IgD-negative memory B cell (primary cell): ENCODE data around the gene SEC22A. TPM values are rescaled to one million over a fixed set of nuclear protein-coding genes. Genes with fewer than 3 reads are reported as not detected.

Experiments used
- H3K27ac Mint-ChIP-seq, 3 donors: one replicate each; pipeline ENCODE4 v1.8.0; 2020 to 2022; ENCODE audit warnings: mild to moderate bottlenecking in 3 of 3, mixed read lengths in 3 of 3, moderate library complexity in 1 of 3
- H3K27me3 Mint-ChIP-seq: one replicate; pipeline ENCODE4 v1.8.0; 2021; ENCODE audit warnings: mixed read lengths
- H3K36me3 Mint-ChIP-seq: one replicate; pipeline ENCODE4 v1.8.0; 2020; ENCODE audit warnings: mild to moderate bottlenecking, mixed read lengths
- H3K4me1 Mint-ChIP-seq, 3 donors: one replicate each; pipeline ENCODE4 v1.8.0; 2020 to 2022; ENCODE audit warnings: mixed read lengths in 3 of 3, mild to moderate bottlenecking in 1 of 3
- H3K4me3 Mint-ChIP-seq, 4 donors: one replicate each; pipeline ENCODE4 v1.8.0; 2020 to 2022; ENCODE audit warnings: mild to moderate bottlenecking in 4 of 4, mixed read lengths in 4 of 4, moderate library complexity in 3 of 4
- H3K9me3 Mint-ChIP-seq, 3 donors: one replicate each; pipeline ENCODE4 v1.8.0; 2020 to 2021; ENCODE audit warnings: mixed read lengths in 3 of 3, mild to moderate bottlenecking in 1 of 3
- polyA plus RNA-seq: library from polyadenylated mRNA; unstranded; fragments of 300-500 nt; fragmentation: Illumina TruSeq; gene quantifications from one replicate; pipeline ENCODE4 v1.2.3, GENCODE V29; 2021

Gene SEC22A
- polyA plus RNA-seq, 1 donor from 2014 or later: 10.9 TPM

DNA sequence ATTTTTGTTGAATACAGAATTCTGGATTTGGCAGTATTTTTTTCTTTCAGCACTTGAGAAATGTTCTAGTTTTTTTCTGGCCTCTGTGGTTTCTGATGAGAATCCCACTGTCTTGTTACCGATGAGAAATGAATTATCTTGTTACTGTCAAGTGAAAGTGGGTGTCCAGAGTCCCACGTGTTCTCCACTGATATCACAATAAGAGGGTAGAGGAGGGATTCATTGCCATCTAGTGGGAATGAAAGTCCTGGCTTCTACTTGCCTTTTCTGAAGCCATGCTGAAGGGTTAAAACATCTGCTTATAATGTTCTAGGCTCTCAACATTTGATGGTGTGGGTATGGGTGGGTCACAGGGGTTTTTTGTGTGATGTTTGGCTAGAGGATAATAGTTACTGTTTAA lies 66.1 kb downstream of the SEC22A start:
- H3K4me3 Mint-ChIP-seq: no peak overlapping the region
- peaks cover 22% of the 10 kb centered on the region for H3K36me3 Mint-ChIP-seq
- no peaks in the 10 kb centered on the region for H3K27me3 Mint-ChIP-seq
- H3K9me3 Mint-ChIP-seq: peaks cover 0 to 1% (median 0%) of the 10 kb centered on the region in 3 donors
- peaks cover 0 to 2% (median 0%) of the 10 kb centered on the region in 3 donors for H3K4me1 Mint-ChIP-seq
- H3K27ac Mint-ChIP-seq: no peak overlapping the region

DNA sequence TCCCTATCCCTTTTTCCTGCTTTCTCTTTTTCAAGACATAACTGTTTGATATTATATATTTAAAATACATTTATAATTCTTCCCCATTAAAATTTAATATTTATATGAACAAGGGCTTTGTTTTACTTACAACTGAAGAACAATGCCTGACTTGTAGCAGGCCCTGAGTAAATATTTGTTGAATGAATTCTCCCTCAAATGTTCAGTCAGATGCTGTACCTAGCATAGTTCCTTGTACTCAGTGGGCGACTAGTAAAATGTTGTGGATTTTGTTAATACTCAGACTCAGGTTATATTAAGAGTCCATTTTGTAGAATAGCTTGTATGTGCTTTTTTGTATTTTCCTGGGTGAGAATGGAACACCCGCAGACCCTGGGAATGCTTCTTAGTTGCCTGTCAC lies 69.1 kb downstream of the SEC22A start:
- H3K4me1 Mint-ChIP-seq: peaks cover 0 to 4% (median 0%) of the 10 kb centered on the region in 3 donors
- H3K36me3 Mint-ChIP-seq: peaks cover 21% of the 10 kb centered on the region
- H3K4me3 Mint-ChIP-seq: no peak overlapping the region
- peaks cover 0 to 1% (median 0%) of the 10 kb centered on the region in 3 donors for H3K9me3 Mint-ChIP-seq
- no peak overlapping the region for H3K27ac Mint-ChIP-seq
- H3K27me3 Mint-ChIP-seq: no peaks in the 10 kb centered on the region

DNA sequence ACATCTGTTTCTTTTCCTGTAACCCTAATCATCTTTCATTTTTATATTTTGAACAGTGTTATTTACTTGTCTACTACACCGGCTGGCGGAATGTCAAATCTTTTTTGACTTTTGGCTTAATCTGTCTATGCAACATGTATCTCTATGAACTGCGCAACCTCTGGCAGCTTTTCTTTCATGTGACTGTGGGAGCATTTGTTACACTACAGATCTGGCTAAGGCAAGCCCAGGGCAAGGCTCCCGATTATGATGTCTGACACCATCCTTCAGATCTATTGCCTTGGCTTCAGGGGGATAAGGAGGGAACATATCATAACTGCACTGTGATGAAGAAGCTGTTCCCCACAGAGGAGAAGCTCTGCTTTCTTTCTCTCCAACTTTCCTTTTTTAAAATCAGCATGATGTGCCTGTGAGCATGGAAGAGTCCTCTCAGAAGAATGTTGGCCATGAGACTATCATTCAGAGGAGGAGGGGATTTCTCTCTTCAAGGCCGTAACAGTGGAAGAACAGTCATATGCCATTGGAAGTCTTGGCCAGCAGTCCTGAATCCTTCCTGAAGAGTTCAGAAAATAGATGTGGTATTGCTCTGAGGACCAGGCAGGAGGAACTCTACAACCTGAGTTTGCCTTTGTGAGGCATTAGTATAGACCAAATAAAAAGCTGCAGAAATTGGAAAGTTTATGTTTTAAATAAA lies 69.9 kb downstream of the SEC22A start:
- H3K9me3 Mint-ChIP-seq: no peaks in the 10 kb centered on the region
- H3K27ac Mint-ChIP-seq: no peak overlapping the region
- peaks cover 16% of the 10 kb centered on the region for H3K36me3 Mint-ChIP-seq
- H3K4me1 Mint-ChIP-seq: peaks cover 0 to 4% (median 0%) of the 10 kb centered on the region in 3 donors
- no peak overlapping the region for H3K4me3 Mint-ChIP-seq
- H3K27me3 Mint-ChIP-seq: no peaks in the 10 kb centered on the region

DNA sequence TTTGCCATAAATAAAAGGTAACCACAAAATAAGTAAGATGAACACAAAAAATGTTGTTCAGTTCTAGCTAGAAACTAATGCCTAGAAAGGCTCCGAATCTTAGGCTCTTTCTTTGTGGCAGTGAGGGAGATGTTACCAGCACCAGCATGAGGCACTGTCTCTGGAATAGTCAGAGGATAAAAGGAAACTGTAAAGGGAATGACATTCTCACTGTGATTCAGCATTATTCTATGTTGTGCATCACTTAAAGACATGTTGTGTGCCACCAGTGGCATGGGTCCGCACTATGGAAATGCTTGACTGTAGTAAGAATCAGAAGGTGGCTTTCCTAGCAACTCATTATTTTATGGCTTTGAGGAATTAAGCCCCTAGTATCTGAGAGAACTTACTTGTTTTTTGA lies 70.8 kb downstream of the SEC22A start:
- no peaks in the 10 kb centered on the region for H3K9me3 Mint-ChIP-seq
- no peak overlapping the region for H3K4me3 Mint-ChIP-seq
- H3K4me1 Mint-ChIP-seq: peaks cover 0 to 4% (median 0%) of the 10 kb centered on the region in 3 donors
- no peaks in the 10 kb centered on the region for H3K27me3 Mint-ChIP-seq
- no peak overlapping the region for H3K27ac Mint-ChIP-seq
- H3K36me3 Mint-ChIP-seq: peaks cover 11% of the 10 kb centered on the region

DNA sequence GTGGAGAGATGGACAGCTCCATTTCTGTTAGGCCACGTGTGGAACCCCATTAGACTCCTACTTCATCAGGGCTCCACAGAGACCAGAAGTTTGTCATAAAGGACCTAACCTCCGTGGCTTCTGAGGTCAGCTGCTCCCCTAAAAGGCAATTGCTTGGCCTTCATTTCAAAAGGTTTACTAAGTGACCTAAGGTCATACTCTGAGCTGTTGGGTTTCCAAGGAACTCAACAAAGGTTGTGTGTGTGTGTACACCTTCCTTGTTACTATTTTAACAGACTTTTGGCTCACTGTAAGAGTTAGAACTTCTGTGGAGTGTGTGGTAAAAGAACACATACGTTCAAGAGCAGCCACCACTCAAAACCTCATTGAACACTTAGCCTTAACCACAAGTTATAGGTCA lies 73.9 kb downstream of the SEC22A start:
- Mint-ChIP-seq H3K36me3 (peaks cover 14% of the 10 kb centered on the region), H3K4me1 (peaks cover 0 to 4% (median 0%) of the 10 kb centered on the region in 3 donors), H3K27ac (no peak overlapping the region), H3K4me3 (no peak overlapping the region), H3K27me3 (no peaks in the 10 kb centered on the region), H3K9me3 (no peaks in the 10 kb centered on the region)

DNA sequence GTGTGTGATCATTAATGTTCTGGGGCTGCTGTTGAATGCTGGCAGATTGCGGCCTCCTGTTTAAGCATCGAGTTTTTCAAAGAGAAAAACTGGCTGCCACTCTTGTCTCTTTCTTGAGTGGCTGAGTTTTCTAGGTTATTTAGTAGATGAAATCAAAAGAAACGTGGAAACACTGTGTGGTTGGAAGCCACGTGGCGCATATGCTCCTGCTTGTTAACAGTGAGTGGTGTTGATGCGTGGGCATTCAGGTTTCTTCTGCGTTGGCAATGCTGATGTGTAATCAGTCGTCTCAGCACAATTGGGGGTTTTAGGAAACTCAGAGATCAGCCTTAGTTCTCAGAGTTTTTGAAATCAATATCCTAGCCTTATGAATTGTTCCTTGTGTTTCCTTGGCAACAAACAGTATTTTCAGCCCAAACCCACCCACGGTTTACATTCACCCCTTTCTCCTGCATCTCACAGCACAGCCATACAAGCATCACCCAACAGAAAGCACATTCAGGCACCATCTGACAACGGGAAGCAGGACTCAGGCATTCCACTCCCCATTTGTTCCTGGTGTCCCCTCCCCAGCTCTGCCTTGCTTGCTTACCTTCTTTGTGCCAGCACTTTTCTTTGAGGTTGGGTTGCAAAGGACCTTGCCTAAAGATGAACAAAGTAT lies 74.7 kb downstream of the SEC22A start:
- H3K4me3 Mint-ChIP-seq: no peak overlapping the region
- H3K27me3 Mint-ChIP-seq: no peaks in the 10 kb centered on the region

DNA sequence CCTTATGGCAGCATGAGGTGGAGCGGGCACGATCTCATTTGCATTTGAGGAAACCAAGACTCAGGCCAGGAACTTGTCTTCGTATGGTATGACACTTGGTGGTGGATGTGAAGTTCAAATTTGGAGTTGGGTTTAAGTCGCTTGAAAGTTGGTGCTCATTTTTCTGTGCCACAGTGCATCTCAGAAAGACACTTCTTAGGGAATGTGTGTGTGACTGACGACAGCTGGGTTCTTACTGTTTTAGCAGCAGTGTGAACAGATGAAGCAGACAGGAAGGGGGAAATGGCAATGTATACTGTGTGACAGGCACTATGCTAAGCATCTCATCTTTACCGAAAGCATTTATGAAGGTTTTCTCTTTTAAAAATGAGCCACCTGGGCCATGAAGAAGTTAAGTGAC lies 75.4 kb downstream of the SEC22A start:
- H3K4me3 Mint-ChIP-seq: no peak overlapping the region
- H3K4me1 Mint-ChIP-seq: peaks cover 0 to 4% (median 0%) of the 10 kb centered on the region in 3 donors
- H3K36me3 Mint-ChIP-seq: peaks cover 10% of the 10 kb centered on the region
- no peaks in the 10 kb centered on the region for H3K27me3 Mint-ChIP-seq
- no peak overlapping the region for H3K27ac Mint-ChIP-seq
- H3K9me3 Mint-ChIP-seq: no peaks in the 10 kb centered on the region

More for the DNA sequence above, 74.7 kb downstream of the SEC22A start:
- H3K9me3 Mint-ChIP-seq: no peaks in the 10 kb centered on the region
- peaks cover 14% of the 10 kb centered on the region for H3K36me3 Mint-ChIP-seq
- no peak overlapping the region for H3K27ac Mint-ChIP-seq
- peaks cover 0 to 4% (median 0%) of the 10 kb centered on the region in 3 donors for H3K4me1 Mint-ChIP-seq

DNA sequence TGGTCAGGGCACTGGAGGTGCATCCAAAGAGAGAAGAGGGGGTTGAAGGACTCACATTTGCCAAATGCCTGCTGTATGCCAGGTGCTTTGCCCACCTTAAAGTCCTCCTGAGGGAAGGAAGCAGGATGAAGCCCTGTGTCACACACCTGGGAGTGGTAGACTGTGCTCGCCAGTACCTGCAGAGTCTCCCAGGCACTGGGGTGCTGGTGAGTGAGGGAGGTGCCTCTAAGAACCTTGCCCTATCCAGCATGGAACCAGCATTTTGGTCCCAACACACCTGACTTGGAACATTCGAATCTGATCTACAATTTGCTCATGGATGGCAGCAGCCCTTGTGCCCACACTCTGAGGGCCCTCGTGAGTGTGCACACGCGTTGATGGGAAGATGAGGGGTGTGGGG lies 76.7 kb downstream of the SEC22A start:
- Mint-ChIP-seq H3K36me3 (peaks cover 6% of the 10 kb centered on the region), H3K4me1 (no peaks in the 10 kb centered on the region), H3K27ac (no peak overlapping the region), H3K4me3 (no peak overlapping the region), H3K27me3 (no peaks in the 10 kb centered on the region), H3K9me3 (no peaks in the 10 kb centered on the region)

DNA sequence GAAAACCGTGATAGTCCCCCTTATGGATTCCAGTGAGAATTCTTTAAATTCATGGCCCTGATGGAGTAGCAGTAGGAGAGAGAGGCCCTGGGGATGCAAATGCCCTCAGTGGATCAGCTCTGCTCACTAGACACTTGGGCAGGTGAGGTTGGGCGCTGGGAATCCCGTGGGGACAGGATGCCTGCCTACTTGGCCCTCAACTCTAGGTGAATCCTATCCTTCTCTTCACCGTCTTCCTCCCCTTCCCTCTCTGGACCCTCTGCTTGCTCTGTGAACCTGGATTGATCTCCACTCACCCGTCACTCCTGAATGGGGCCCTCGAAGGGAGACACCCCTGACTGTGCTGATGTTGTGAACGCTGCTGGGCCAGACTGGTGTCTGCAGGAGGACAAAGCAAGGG lies 77.4 kb downstream of the SEC22A start:
- Mint-ChIP-seq H3K9me3 (no peaks in the 10 kb centered on the region), H3K36me3 (peaks cover 6% of the 10 kb centered on the region), H3K4me1 (no peaks in the 10 kb centered on the region), H3K4me3 (no peak overlapping the region), H3K27ac (no peak overlapping the region), H3K27me3 (no peaks in the 10 kb centered on the region)

DNA sequence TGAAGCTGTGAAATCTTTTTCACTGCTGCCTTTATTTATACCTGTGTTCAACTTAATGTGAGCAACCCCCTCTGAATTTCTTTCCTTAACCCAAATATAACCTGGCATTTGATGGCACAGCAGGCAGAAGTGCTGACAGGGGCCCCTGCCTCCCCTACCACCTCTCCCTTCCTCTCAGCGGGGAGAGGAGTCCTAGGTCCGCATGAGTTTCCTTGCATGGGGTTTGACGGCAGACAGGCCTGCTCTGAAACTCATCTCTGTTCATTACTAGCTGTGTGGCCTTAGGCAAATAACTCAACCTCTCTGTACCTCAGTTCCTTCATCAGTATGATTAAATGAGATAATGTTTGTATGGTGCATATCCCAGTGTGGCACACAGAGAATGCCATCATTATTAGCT lies 79.7 kb downstream of the SEC22A start:
- Mint-ChIP-seq H3K4me1 (no peaks in the 10 kb centered on the region), H3K36me3 (peaks cover 6% of the 10 kb centered on the region), H3K4me3 (no peak overlapping the region), H3K27ac (no peak overlapping the region), H3K9me3 (no peaks in the 10 kb centered on the region), H3K27me3 (no peaks in the 10 kb centered on the region)

DNA sequence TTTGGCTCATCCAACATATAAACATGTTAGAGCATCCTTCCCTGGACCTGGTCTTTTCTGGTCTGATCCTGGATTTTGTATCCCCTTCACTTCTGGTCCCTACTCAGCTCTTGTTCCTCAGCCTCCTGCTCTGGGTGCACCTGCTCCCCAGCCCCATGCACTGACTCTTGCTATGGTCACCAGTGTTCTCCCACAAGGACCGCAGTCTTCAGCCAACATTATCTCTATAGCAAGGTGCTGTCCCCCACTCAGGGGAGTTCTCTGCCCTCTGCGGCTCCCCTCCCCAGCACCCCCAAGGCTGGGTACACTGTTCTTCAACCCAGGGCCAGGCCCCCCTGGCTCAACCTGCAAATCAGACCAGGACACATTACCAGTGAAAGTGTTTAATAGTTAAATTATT lies 80.2 kb downstream of the SEC22A start:
- H3K9me3 Mint-ChIP-seq: peaks cover 0 to under 1% (median 0%) of the 10 kb centered on the region in 3 donors

DNA sequence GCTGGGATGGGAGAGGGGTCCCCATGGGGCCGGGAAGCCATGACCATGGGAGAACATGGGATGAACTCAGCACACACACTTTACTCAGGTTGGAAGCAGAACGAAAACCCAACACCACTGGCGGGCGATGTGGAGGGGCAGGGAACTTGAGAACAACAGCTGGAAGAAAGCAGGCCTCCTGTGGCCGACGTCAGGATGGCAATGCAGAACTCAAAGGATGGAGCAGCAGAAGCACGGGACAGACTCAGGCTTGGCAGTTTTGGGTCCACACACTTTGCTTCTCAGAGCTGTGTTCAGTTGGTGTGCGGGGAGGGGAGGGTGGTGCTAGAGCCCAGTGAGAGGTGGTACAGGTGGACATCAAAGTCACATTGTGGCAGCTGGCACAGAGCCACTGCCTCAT lies 80.7 kb downstream of the SEC22A start:
- H3K4me1 Mint-ChIP-seq: no peaks in the 10 kb centered on the region
- H3K4me3 Mint-ChIP-seq: no peak overlapping the region
- H3K27me3 Mint-ChIP-seq: peaks cover under 1% of the 10 kb centered on the region
- peaks cover 0 to 3% (median 0%) of the 10 kb centered on the region in 3 donors for H3K9me3 Mint-ChIP-seq
- H3K36me3 Mint-ChIP-seq: peaks cover 6% of the 10 kb centered on the region
- H3K27ac Mint-ChIP-seq: peak overlapping the region in 1 of 3 donors; percentile 85

More for the DNA sequence above, 80.2 kb downstream of the SEC22A start:
- H3K27ac Mint-ChIP-seq: peak overlapping the region in 1 of 3 donors; percentile 85
- no peak overlapping the region for H3K4me3 Mint-ChIP-seq
- H3K4me1 Mint-ChIP-seq: no peaks in the 10 kb centered on the region
- H3K27me3 Mint-ChIP-seq: no peaks in the 10 kb centered on the region
- peaks cover 6% of the 10 kb centered on the region for H3K36me3 Mint-ChIP-seq

DNA sequence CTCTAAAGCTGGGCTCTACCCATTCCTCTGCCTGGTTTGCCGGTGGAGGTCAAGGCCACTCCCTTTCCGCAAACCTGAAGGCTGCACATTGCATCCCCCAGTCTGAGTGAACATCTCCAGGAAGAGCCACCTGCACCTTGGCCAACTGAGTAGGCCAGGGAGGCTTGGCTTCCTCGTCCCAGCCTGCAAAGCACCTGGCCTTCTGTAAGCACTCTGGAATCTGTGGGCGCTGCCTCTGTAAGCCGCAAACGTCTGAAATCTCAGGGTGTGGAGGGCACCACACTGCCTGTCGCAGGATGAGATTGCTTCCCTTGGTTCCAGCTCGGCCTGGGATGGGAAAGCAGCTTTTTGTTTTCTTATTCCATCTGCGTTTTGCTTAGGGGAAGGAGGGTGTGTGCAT lies 81.3 kb downstream of the SEC22A start:
- H3K27ac Mint-ChIP-seq: no peak overlapping the region
- H3K9me3 Mint-ChIP-seq: peaks cover 0 to 3% (median 0%) of the 10 kb centered on the region in 3 donors
- H3K4me3 Mint-ChIP-seq: no peak overlapping the region

DNA sequence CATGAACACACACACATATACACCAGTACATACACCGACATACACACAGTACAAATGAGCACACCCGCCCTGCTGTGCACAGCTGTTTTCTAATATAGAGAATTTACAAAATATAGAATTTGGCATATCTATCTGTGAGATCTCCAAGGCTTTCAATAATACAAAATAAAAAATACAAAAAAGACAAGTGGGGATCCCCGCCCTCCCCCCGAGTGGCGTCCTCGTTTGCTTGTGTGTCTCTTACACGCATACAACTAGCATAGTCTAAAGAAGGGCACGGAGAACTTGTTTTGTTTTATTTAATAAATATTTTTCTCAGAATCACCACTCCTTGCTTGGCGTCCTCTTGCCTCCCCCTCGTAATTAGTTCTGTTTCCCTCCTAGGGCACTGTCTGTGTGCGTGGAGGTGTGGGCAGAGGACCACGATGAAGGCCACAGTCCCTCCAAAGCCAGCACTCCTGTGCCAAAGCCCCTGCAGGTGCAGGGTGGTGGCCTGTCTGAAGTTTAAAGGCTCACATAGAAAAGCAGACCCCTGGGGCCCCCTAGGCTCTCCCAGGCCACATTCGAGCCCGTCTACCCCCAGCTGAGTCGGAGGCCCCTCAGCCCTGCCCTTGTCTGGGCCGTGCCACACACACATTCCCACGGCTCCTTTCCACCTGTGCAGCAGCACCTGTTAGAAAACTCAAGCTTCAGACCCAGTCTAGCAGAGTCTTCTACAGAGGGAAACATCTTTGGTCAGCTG lies 82.1 kb downstream of the SEC22A start:
- Mint-ChIP-seq H3K4me3 (no peak overlapping the region), H3K36me3 (peaks cover 6% of the 10 kb centered on the region), H3K4me1 (no peaks in the 10 kb centered on the region), H3K27ac (no peak overlapping the region), H3K27me3 (peaks cover 2% of the 10 kb centered on the region), H3K9me3 (peaks cover 0 to 3% (median 0%) of the 10 kb centered on the region in 3 donors)

More for the DNA sequence above, 81.3 kb downstream of the SEC22A start:
- peaks cover 6% of the 10 kb centered on the region for H3K36me3 Mint-ChIP-seq
- H3K4me1 Mint-ChIP-seq: no peaks in the 10 kb centered on the region
- H3K27me3 Mint-ChIP-seq: peaks cover 2% of the 10 kb centered on the region

DNA sequence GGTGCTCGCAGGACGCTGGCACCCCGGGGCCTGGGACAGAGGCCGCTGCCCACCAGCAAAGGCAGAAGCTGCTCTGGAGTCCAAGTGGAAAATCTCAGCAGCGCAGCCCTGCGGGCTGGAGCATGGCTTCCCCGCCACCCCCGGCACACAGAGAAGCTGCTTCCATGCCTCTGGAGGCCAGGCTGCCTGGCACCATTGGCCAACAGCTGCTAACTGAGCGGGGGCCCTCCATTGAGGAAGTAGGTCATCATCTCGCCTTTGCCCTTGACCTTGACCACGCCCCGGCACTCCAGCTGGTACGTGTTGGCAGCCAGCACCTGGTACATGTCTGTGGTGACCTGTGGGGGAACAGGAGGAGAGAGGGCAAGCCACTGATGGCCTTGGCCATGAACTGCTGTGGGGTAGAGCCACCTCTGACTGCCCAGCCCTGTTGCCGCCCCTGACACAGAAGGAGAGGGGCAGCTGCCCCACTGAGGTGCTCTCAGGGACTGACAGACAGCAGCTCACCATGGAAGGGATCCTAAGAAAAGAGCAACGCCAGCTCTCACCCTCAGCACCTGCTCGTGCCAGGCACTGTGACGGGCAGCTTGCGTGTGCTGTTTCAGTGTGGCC lies 82.8 kb downstream of the SEC22A start:
- peaks cover 2% of the 10 kb centered on the region for H3K27me3 Mint-ChIP-seq
- no peaks in the 10 kb centered on the region for H3K4me1 Mint-ChIP-seq
- H3K36me3 Mint-ChIP-seq: peaks cover 6% of the 10 kb centered on the region
- no peak overlapping the region for H3K27ac Mint-ChIP-seq
- H3K4me3 Mint-ChIP-seq: no peak overlapping the region
- peaks cover 0 to 3% (median 0%) of the 10 kb centered on the region in 3 donors for H3K9me3 Mint-ChIP-seq
